Ovary (tissue), 3 donors: ENCODE measurements around the gene PFKP.

Experiments
- EP300 ChIP-seq: sonication (generic); formaldehyde crosslinking; IDR thresholded peaks from one replicate; pipeline ENCODE4 v1.6.1; 2017; ENCODE audit warnings: antibody characterized with exemption
- POLR2A ChIP-seq: fragments of 450-650 bp; IDR thresholded peaks from one replicate; pipeline ENCODE4 v1.6.1; 2017; ENCODE audit warnings: antibody characterized with exemption, mild to moderate bottlenecking, moderate library complexity
- TF ChIP-seq, protein P1 (sequence below), 3 donors: fragments of 450-650 bp in 2 of 3; fragments of 200-600 bp in 1 of 3; IDR thresholded peaks; one replicate each; pipeline versions ENCODE4 v1.5.1 to v1.8.0; 2016 to 2022; ENCODE audit warnings: antibody characterized with exemption in 3 of 3, mild to moderate bottlenecking in 1 of 3
- donor health status: DM: no; HTN: no; CAD: no.

DNA sequence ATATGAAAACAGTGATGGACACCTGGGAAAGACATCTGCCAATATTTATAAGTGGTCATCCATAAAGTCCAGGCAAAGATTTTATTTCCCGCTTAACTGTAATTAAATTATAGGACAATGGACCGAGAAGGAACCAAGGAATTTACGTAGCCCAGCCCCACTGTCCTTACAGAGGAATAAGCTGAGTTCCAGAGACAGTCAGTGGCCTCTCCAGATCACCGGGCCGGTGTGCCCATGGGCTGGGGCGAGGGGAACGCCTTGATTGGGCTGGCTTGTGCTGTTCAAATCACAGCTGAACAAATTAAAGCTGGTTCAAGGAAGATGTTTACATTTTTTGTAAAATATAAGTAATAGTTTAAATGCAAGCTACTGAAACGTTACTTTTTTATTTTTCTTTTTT, 40.7 kb downstream of the PFKP start:
- TF ChIP-seq, protein P1, sequence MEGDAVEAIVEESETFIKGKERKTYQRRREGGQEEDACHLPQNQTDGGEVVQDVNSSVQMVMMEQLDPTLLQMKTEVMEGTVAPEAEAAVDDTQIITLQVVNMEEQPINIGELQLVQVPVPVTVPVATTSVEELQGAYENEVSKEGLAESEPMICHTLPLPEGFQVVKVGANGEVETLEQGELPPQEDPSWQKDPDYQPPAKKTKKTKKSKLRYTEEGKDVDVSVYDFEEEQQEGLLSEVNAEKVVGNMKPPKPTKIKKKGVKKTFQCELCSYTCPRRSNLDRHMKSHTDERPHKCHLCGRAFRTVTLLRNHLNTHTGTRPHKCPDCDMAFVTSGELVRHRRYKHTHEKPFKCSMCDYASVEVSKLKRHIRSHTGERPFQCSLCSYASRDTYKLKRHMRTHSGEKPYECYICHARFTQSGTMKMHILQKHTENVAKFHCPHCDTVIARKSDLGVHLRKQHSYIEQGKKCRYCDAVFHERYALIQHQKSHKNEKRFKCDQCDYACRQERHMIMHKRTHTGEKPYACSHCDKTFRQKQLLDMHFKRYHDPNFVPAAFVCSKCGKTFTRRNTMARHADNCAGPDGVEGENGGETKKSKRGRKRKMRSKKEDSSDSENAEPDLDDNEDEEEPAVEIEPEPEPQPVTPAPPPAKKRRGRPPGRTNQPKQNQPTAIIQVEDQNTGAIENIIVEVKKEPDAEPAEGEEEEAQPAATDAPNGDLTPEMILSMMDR (IDR thresholded peaks at IDR 0.05): no peak
- no peak for TF ChIP-seq EP300
- TF ChIP-seq POLR2A: no peak
